Smooth muscle cell (in vitro differentiated cells): ENCODE measurements around the gene AHCYL2. TPM values are rescaled to one million over a fixed set of nuclear protein-coding genes. Genes with fewer than 3 reads are reported as not detected.

Experiments used
- DNase-seq: peaks from one replicate; lab custom pipeline; 2025; ENCODE audit not compliant: unreplicated experiment; lab: John Stamatoyannopoulos, UW
- H2AFZ ChIP-seq: fragments of 200-600 bp; sonication (generic); 2 replicates; pipeline ENCODE4 v1.6.0; 2016; ENCODE audit warnings: antibody characterized with exemption, low read depth, mild to moderate bottlenecking
- H3F3A ChIP-seq: fragments of 200-600 bp; sonication (generic); 2 replicates; pipeline ENCODE4 v1.6.0; 2017; ENCODE audit warnings: antibody characterized with exemption, low read depth
- H3K27ac ChIP-seq: fragments of 200-600 bp; sonication (generic); 2 replicates; pipeline ENCODE4 v1.5.1; 2016; ENCODE audit warnings: low read depth, mild to moderate bottlenecking
- H3K27me3 ChIP-seq: fragments of 200-600 bp; sonication (generic); 2 replicates; pipeline ENCODE4 v1.6.1; 2016; ENCODE audit warnings: low read depth, mild to moderate bottlenecking
- H3K36me3 ChIP-seq: fragments of 200-600 bp; sonication (generic); 2 replicates; pipeline ENCODE4 v1.5.1; 2016; ENCODE audit warnings: low read depth
- H3K4me1 ChIP-seq: fragments of 200-600 bp; sonication (generic); 2 replicates; pipeline ENCODE4 v1.5.1; 2016; ENCODE audit warnings: low read depth
- H3K4me2 ChIP-seq: fragments of 200-600 bp; sonication (generic); 2 replicates; pipeline ENCODE4 v1.6.0; 2016; ENCODE audit warnings: mild to moderate bottlenecking
- H3K4me3 ChIP-seq: fragments of 200-600 bp; sonication (generic); 2 replicates; pipeline ENCODE4 v1.5.1; 2016; ENCODE audit warnings: mild to moderate bottlenecking
- H3K79me2 ChIP-seq: fragments of 200-600 bp; sonication (generic); 2 replicates; pipeline ENCODE4 v1.6.0; 2016; ENCODE audit warnings: low read depth, mild to moderate bottlenecking
- H3K9ac ChIP-seq: fragments of 200-600 bp; sonication (generic); 2 replicates; pipeline ENCODE4 v1.6.0; 2016; ENCODE audit warnings: low read depth
- H3K9me3 ChIP-seq: fragments of 200-600 bp; sonication (generic); replicated peaks from 2 replicates; pipeline ENCODE4 v1.5.1; 2016; ENCODE audit warnings: low read depth
- H4K20me1 ChIP-seq: fragments of 200-600 bp; sonication (generic); 2 replicates; pipeline ENCODE4 v1.6.0; 2016; ENCODE audit warnings: low read depth
- WGBS: methylation state at CpG from one replicate; pipeline ENCODE4 v1.1.7; 2016; ENCODE audit warnings: low lambda C conversion rate; 5-methylcytosine and 5-hydroxymethylcytosine counted together
- polyA plus RNA-seq: library from polyadenylated mRNA; unstranded; fragments of >200 nt; fragmentation: Nextera tagmentation; extraction: Ambion mirVana; gene quantifications from 2 replicates; pipeline ENCODE4 v1.2.1, GENCODE V29; 2016
- total RNA-seq: library from RNA; depleted of rRNA; stranded (reverse); fragments of >200 nt; gene quantifications from 2 replicates; pipeline ENCODE4 v1.2.3, GENCODE V29; 2014
- TF ChIP-seq, protein P1 (sequence below): fragments of 200-600 bp; sonication (generic); IDR thresholded peaks from 2 replicates; pipeline ENCODE4 v1.5.1; 2017; ENCODE audit warnings: borderline replicate concordance, mild to moderate bottlenecking, antibody characterized with exemption; ENCODE audit not compliant: insufficient read depth, poor library complexity, severe bottlenecking

AHCYL2 gene
- total and polyA plus RNA-seq, 2 experiments from 2014 or later = 6.3 to 7.3 TPM

DNA sequence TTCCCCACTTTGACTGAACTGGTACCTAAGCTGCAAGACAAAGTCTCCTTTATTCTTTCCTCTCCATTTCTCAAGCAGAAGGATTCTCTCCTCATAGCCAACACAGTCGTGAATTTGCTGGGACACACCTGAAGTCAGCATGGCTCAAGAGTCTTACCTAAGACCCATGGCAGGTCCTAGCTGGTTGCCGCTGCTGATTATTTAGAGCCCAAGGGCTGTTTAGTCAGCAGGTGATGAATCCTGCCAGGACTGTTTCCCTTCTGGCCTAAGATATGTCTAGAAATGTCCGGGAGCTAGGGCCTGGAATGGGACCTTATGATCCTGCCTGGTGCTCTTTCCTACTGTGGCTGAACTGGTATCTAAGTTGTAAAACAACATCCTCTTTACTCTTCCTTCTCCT, 82.8 kb downstream of the AHCYL2 start:
- no peaks in the 10 kb centered on the region for H3K4me1 ChIP-seq
- no peak overlapping the region for H3K9ac ChIP-seq
- no peak overlapping the region for H3K4me3 ChIP-seq
- no peak overlapping the region for H2AFZ ChIP-seq
- H3F3A ChIP-seq = no peaks in the 10 kb centered on the region
- no peak overlapping the region for H3K4me2 ChIP-seq
- no peaks in the 10 kb centered on the region for H4K20me1 ChIP-seq
- TF ChIP-seq, protein P1, sequence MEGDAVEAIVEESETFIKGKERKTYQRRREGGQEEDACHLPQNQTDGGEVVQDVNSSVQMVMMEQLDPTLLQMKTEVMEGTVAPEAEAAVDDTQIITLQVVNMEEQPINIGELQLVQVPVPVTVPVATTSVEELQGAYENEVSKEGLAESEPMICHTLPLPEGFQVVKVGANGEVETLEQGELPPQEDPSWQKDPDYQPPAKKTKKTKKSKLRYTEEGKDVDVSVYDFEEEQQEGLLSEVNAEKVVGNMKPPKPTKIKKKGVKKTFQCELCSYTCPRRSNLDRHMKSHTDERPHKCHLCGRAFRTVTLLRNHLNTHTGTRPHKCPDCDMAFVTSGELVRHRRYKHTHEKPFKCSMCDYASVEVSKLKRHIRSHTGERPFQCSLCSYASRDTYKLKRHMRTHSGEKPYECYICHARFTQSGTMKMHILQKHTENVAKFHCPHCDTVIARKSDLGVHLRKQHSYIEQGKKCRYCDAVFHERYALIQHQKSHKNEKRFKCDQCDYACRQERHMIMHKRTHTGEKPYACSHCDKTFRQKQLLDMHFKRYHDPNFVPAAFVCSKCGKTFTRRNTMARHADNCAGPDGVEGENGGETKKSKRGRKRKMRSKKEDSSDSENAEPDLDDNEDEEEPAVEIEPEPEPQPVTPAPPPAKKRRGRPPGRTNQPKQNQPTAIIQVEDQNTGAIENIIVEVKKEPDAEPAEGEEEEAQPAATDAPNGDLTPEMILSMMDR = no peak
- no peaks in the 10 kb centered on the region for H3K27me3 ChIP-seq
- no peaks in the 10 kb centered on the region for H3K79me2 ChIP-seq
- WGBS = 88% methylated on average over 3 of the region's 3 CpGs
- H3K9me3 ChIP-seq = no peaks in the 10 kb centered on the region
- no peak for DNase-seq
- H3K36me3 ChIP-seq = no peaks in the 10 kb centered on the region
- no peak overlapping the region for H3K27ac ChIP-seq

DNA sequence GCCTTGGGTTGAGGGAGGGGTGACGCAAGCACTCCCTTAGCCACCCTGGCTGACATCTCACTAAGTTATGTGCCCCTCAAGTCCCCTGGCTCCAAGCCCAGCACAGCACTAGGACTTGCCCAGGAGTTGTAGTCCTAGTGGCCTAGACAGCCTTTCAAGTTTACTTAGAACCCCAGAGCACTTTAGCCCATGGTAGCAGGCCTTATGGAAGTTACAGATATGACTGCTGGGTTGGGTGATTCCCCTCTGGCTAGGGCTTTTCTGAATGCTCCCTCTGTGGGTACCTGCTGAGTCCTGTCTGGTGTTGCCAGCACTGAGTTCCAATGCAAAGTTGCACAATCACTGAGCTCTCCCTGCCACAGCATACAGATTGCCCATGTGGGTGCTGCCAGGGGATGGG, 83.2 kb downstream of the AHCYL2 start:
- Histone ChIP-seq H3K36me3 (no peaks in the 10 kb centered on the region), H3K4me3 (no peak overlapping the region), H3F3A (no peaks in the 10 kb centered on the region), H3K79me2 (no peaks in the 10 kb centered on the region), H3K27ac (no peak overlapping the region), H3K9ac (no peak overlapping the region), H3K9me3 (no peaks in the 10 kb centered on the region), H3K27me3 (no peaks in the 10 kb centered on the region), H3K4me2 (no peak overlapping the region), H4K20me1 (no peaks in the 10 kb centered on the region), H2AFZ (no peak overlapping the region), H3K4me1 (no peaks in the 10 kb centered on the region)
- DNase-seq = no peak
- 100% methylated on average over 1 of the region's 1 CpG for WGBS
- TF ChIP-seq, protein P1 = no peak

DNA sequence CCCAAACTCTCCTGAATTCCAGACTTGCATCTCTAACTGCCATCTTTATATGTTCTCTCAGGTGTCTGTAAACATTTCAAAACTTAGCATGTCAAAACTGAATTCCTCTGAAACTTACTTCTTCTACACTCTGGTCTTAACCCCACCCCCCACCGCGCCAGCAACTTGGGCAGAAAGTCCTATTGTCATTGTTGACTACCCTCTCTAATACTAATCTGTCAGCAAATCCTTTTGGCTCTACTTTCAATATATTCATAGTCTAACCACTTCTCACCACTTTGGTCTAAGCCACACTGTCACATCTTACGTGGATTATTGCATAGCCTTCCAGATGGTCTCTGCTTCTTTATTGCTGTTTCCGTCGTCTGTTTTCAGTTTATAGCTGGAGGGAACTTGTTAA, 86.6 kb downstream of the AHCYL2 start:
- no peak overlapping the region for H2AFZ ChIP-seq
- DNase-seq = no peak
- H3K9ac ChIP-seq = no peak overlapping the region
- no peak overlapping the region for H3K4me2 ChIP-seq
- no peaks in the 10 kb centered on the region for H3K27me3 ChIP-seq
- no peak overlapping the region for H3K4me3 ChIP-seq
- no peaks in the 10 kb centered on the region for H3F3A ChIP-seq
- 41% methylated on average over 5 of the region's 5 CpGs for WGBS
- no peak overlapping the region for H3K27ac ChIP-seq
- no peaks in the 10 kb centered on the region for H3K4me1 ChIP-seq
- H3K36me3 ChIP-seq = no peaks in the 10 kb centered on the region
- no peaks in the 10 kb centered on the region for H4K20me1 ChIP-seq
- TF ChIP-seq, protein P1 = no peak
- H3K9me3 ChIP-seq = no peaks in the 10 kb centered on the region
- no peaks in the 10 kb centered on the region for H3K79me2 ChIP-seq

DNA sequence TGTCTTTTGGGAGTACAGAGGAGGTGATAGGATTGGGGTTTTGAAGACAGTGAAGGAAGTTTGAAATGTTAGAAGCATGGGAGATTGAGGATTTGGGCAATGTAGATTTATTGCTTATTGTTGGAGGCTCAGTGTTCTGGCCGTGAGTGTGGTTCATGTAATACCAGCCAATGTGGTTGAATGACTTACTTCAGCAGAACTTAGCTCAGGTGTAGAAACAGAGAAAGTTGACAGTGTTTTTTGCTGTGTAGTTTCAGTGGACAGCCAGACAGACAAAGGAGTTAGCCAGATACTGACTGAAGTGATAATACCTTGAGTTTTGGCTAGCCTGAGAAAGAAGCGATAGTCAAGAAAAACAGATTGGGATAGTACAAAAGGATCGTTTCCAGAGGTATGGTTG, 88.5 kb downstream of the AHCYL2 start:
- Histone ChIP-seq H3K27ac (no peak overlapping the region), H3K4me2 (no peak overlapping the region), H3F3A (no peaks in the 10 kb centered on the region), H3K79me2 (no peaks in the 10 kb centered on the region), H3K9me3 (no peaks in the 10 kb centered on the region), H3K27me3 (no peaks in the 10 kb centered on the region), H4K20me1 (no peaks in the 10 kb centered on the region), H3K9ac (no peak overlapping the region), H3K4me1 (no peaks in the 10 kb centered on the region), H3K36me3 (no peaks in the 10 kb centered on the region), H3K4me3 (no peak overlapping the region), H2AFZ (no peak overlapping the region)
- TF ChIP-seq, protein P1 = no peak
- DNase-seq = no peak
- 95% methylated on average over 3 of the region's 3 CpGs for WGBS
